Activated naive CD8-positive, alpha-beta T cell treated with anti-CD3 and anti-CD28 coated beads, Interleukin-2, amount 10 ng/mL, durations not matched to agents 7 days and 5 days (primary cell): ENCODE results near the gene TNXB. TPM values are rescaled to one million over a fixed set of nuclear protein-coding genes. Genes with fewer than 3 reads are reported as not detected.
"Not testable (repeated sequence)": the region's sequence is repeated elsewhere in the genome, so short reads cannot be mapped to it uniquely, and the experiment has no call there.

Experiments used
- ATAC-seq: fragments of 150-1000 bp; cut with Tn5 transposase; one replicate; pipeline ENCODE4 v1.10.0; 2021; ENCODE audit warnings: low read depth, moderate library complexity
- POLR2A ChIA-PET: fragments of 350-600 bp; sonication (Branson Sonifier 250); formaldehyde crosslinking; loops from one replicate; lab custom pipeline; 2021; ENCODE audit warnings: antibody characterized with exemption; lab: Charles Lee
- DNase-seq: peaks from one replicate; pipeline ENCODE4 v3.0.0; 2021
- H3K27ac Mint-ChIP-seq: one replicate; pipeline ENCODE4 v1.8.0; 2022; ENCODE audit warnings: mild to moderate bottlenecking, mixed read lengths
- H3K27me3 Mint-ChIP-seq: one replicate; pipeline ENCODE4 v1.8.0; 2022; ENCODE audit warnings: mild to moderate bottlenecking, moderate library complexity, mixed read lengths
- H3K36me3 Mint-ChIP-seq: one replicate; pipeline ENCODE4 v1.8.0; 2021; ENCODE audit warnings: mild to moderate bottlenecking, mixed read lengths
- H3K4me1 Mint-ChIP-seq: one replicate; pipeline ENCODE4 v1.8.0; 2021; ENCODE audit warnings: mixed read lengths
- H3K4me3 Mint-ChIP-seq: one replicate; pipeline ENCODE4 v1.8.0; 2022; ENCODE audit warnings: mild to moderate bottlenecking, moderate library complexity, mixed read lengths
- H3K9me3 Mint-ChIP-seq: one replicate; pipeline ENCODE4 v1.8.0; 2021; ENCODE audit warnings: mixed read lengths
- total RNA-seq, 2 experiments: library from RNA; stranded (reverse); gene quantifications; one replicate each; pipeline ENCODE4 v1.2.3, GENCODE V29; 2021

TNXB gene
- total RNA-seq, 2 experiments from 2014 or later, result 8.6 to 9.2 TPM

GRCh38 chr6:32009537-32009936, 99.6 kb downstream of the TNXB start:
- ATAC-seq, H3K4me3 Mint-ChIP-seq, H3K36me3 Mint-ChIP-seq, H3K27me3 Mint-ChIP-seq, POLR2A ChIA-PET, H3K4me1 Mint-ChIP-seq, DNase-seq, H3K27ac Mint-ChIP-seq, H3K9me3 Mint-ChIP-seq: not testable (repeated sequence)

GRCh38 chr6:32008616-32009015, 100.5 kb downstream of the TNXB start:
- H3K4me3 Mint-ChIP-seq, H3K9me3 Mint-ChIP-seq, DNase-seq, H3K36me3 Mint-ChIP-seq, H3K27ac Mint-ChIP-seq, H3K4me1 Mint-ChIP-seq, ATAC-seq, POLR2A ChIA-PET, H3K27me3 Mint-ChIP-seq: not testable (repeated sequence)

DNA sequence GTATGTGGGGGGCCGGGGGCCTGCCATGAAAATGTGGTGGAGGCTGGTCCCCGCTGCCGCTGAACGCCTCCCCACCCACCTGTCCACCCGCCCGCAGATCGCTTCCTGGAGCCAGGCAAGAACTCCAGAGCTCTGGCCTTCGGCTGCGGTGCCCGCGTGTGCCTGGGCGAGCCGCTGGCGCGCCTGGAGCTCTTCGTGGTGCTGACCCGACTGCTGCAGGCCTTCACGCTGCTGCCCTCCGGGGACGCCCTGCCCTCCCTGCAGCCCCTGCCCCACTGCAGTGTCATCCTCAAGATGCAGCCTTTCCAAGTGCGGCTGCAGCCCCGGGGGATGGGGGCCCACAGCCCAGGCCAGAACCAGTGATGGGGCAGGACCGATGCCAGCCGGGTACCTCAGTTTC, 101.1 kb downstream of the TNXB start:
- ATAC-seq, H3K36me3 Mint-ChIP-seq, H3K4me3 Mint-ChIP-seq, H3K4me1 Mint-ChIP-seq, H3K9me3 Mint-ChIP-seq, POLR2A ChIA-PET, H3K27ac Mint-ChIP-seq, DNase-seq, H3K27me3 Mint-ChIP-seq: not testable (repeated sequence)

GRCh38 chr6:32007086-32007485, 102.1 kb downstream of the TNXB start:
- H3K27me3 Mint-ChIP-seq, H3K9me3 Mint-ChIP-seq, DNase-seq, ATAC-seq, H3K27ac Mint-ChIP-seq, H3K4me3 Mint-ChIP-seq, POLR2A ChIA-PET, H3K36me3 Mint-ChIP-seq, H3K4me1 Mint-ChIP-seq: not testable (repeated sequence)

GRCh38 chr6:32005991-32006529, 103.1 kb downstream of the TNXB start:
- ATAC-seq, H3K36me3 Mint-ChIP-seq, H3K27ac Mint-ChIP-seq, H3K9me3 Mint-ChIP-seq, H3K4me1 Mint-ChIP-seq, H3K4me3 Mint-ChIP-seq, POLR2A ChIA-PET, H3K27me3 Mint-ChIP-seq, DNase-seq: not testable (repeated sequence)

DNA sequence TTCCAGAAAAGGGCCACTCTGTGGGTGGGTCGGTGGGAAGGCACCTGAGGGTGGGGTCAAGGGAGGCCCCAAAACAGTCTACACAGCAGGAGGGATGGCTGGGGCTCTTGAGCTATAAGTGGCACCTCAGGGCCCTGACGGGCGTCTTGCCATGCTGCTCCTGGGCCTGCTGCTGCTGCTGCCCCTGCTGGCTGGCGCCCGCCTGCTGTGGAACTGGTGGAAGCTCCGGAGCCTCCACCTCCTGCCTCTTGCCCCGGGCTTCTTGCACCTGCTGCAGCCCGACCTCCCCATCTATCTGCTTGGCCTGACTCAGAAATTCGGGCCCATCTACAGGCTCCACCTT, 103.6 kb downstream of the TNXB start:
- H3K27me3 Mint-ChIP-seq, POLR2A ChIA-PET, H3K9me3 Mint-ChIP-seq, H3K36me3 Mint-ChIP-seq, DNase-seq, H3K4me3 Mint-ChIP-seq, H3K4me1 Mint-ChIP-seq, ATAC-seq, H3K27ac Mint-ChIP-seq: not testable (repeated sequence)

DNA sequence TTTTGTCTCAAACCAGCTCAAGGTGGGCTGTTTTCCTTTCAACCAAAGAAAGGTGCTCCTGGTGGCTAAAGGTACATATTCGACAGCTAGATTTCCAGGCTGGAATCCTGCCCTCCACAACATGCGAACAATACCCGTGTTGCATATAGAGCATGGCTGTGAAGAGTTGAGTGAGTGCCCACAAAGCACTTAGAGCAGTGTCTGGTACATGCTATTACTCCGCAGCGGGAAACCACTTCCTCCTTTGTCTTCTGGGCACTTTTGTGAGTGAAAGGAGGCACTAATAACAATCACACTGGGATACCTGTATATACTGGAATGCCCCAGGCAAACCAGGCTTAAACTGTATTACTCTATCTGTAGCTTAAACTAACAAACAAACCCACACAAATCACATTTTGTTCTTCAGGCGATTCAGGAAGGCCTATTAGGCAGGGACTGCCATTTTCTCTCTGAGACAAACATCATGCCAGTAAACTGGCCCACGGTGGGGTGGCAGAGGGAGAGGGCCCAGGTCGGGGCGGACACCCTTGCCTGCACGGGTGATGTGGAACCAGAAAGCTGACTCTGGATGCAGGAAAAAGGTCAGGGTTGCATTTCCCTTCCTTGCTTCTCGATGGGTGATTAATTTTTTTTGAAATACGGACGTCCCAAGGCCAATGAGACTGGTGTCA, 104.1 kb downstream of the TNXB start:
- H3K9me3 Mint-ChIP-seq, H3K36me3 Mint-ChIP-seq, DNase-seq, H3K4me3 Mint-ChIP-seq, H3K4me1 Mint-ChIP-seq, H3K27me3 Mint-ChIP-seq, POLR2A ChIA-PET: not testable (repeated sequence)
- peak; percentile 87 for ATAC-seq
- peak overlapping the region; percentile 35 for H3K27ac Mint-ChIP-seq

DNA sequence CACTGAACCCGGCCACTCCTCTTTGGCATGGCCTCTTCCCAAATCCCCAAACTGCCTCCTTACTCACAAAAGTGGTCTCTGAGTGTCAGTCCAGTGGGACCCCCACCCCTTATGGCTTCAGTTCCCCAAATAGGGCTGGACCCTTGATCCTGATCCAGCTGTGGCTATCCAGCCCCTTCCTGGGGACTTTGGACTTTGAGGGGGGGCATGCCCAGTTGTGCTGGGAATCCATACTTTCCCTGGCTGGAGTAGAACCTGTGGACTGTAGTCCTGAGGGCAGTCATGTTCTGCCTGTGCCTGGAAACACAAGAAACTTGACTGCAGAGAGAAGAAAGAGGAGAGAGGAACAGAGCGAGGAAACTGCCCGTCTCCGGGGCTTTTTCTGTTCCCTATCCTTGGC, 104.7 kb downstream of the TNXB start:
- H3K27me3 Mint-ChIP-seq, ATAC-seq, H3K4me1 Mint-ChIP-seq, POLR2A ChIA-PET, H3K4me3 Mint-ChIP-seq, H3K36me3 Mint-ChIP-seq, H3K27ac Mint-ChIP-seq, DNase-seq, H3K9me3 Mint-ChIP-seq: not testable (repeated sequence)

GRCh38 chr6:32003301-32003700, 105.8 kb downstream of the TNXB start:
- H3K36me3 Mint-ChIP-seq, H3K4me3 Mint-ChIP-seq, H3K27ac Mint-ChIP-seq, ATAC-seq, DNase-seq, H3K9me3 Mint-ChIP-seq, H3K27me3 Mint-ChIP-seq, POLR2A ChIA-PET, H3K4me1 Mint-ChIP-seq: not testable (repeated sequence)

DNA sequence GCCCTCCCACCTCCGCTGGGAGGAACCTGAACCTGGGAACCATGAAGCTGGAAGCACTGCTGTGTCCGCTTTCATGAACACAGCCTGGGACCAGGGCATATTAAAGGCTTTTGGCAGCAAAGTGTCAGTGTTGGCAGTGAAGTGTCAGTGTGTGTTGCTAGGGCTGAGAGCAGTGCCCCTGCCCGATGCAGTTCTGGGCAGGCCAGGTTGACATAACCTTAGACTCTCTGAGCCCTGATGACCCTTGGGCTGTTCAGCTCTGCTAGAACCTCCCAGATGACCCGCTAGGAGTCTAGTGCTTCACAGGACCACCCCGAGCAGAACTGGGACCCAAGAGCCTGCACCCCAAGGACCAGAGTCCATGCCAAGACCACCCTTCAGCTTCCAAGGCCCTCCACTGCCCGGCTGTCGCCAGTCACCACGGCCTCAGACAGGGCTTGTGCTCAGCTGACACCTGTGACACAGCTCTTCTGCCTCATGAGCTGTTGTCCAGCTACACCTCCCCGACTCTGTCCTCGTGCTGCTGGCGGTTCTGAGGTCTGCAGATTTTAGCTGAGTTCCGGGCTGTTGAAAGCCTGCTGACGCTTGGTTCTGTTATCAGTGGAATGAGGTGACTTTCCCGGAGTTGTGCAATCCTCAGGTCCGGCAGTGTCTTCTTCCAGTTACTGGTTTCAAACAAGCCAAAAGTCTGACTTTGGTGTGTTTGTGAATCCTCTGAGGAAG, 106.4 kb downstream of the TNXB start:
- POLR2A ChIA-PET, ATAC-seq, H3K27ac Mint-ChIP-seq, H3K4me1 Mint-ChIP-seq, H3K27me3 Mint-ChIP-seq, H3K9me3 Mint-ChIP-seq, H3K36me3 Mint-ChIP-seq, DNase-seq, H3K4me3 Mint-ChIP-seq: not testable (repeated sequence)

- H3K27ac Mint-ChIP-seq, DNase-seq, POLR2A ChIA-PET, H3K4me3 Mint-ChIP-seq, H3K4me1 Mint-ChIP-seq, H3K36me3 Mint-ChIP-seq, H3K9me3 Mint-ChIP-seq, ATAC-seq, H3K27me3 Mint-ChIP-seq: not testable (repeated sequence)
These were observed 112.8 kb downstream of the TNXB start for GRCh38 chr6:31996385-31996784.

DNA sequence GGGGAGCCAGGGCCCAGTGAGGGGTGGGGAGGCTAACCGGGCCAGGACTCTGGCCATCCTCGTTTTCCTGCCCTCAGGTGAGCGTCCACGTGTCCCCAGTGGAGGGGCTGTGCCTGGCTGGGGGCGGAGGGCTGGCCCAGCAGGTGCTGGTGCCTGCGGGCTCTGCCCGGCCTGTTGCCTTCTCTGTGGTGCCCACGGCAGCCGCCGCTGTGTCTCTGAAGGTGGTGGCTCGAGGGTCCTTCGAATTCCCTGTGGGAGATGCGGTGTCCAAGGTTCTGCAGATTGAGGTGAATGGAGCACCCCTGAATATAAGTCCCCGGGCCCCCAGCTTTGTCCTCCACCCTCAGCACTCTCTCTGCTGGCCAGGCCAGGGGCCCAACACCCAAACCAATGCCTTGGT, 114.7 kb downstream of the TNXB start:
- H3K4me3 Mint-ChIP-seq, H3K27me3 Mint-ChIP-seq, H3K9me3 Mint-ChIP-seq, H3K27ac Mint-ChIP-seq, POLR2A ChIA-PET, ATAC-seq, H3K4me1 Mint-ChIP-seq, H3K36me3 Mint-ChIP-seq, DNase-seq: not testable (repeated sequence)
